CMK (cell line): ENCODE results near the gene C9orf43.
"Not testable (repeated sequence)": the region's sequence is repeated elsewhere in the genome, so short reads cannot be mapped to it uniquely, and the experiment has no call there.

Source experiments
- DNase-seq: peaks from one replicate; pipeline ENCODE4 v3.0.0-alpha.2; 2010; ENCODE audit warnings: low read depth

Gene C9orf43

GRCh38 chr9:113410207-113410864 lies at the start of gene C9orf43, which contains the start of gene POLE3:
TSS of gene C9orf43 (plus strand) at chr9:113410747. CDS start at chr9:113413494, 2,747 bp downstream.
TSS of gene POLE3 (minus strand) at chr9:113410675. CDS start at chr9:113410293, 382 bp downstream.
- peak; percentile 88 for DNase-seq

GRCh38 chr9:113361304-113362018 lies 49.1 kb upstream of the C9orf43 start:
- no peak for DNase-seq

GRCh38 chr9:113363336-113363735 lies 47.2 kb upstream of the C9orf43 start:
- DNase-seq = no peak

GRCh38 chr9:113364951-113365350 lies 45.6 kb upstream of the C9orf43 start:
- no peak for DNase-seq

- not testable (repeated sequence) for DNase-seq
These were observed 44.9 kb upstream of the C9orf43 start for GRCh38 chr9:113365652-113366051.

GRCh38 chr9:113368348-113368981 lies 42.1 kb upstream of the C9orf43 start:
- DNase-seq = no peak

GRCh38 chr9:113368982-113369854 lies 41.3 kb upstream of the C9orf43 start:
- DNase-seq = no peak

- no peak for DNase-seq
These were observed 40.7 kb upstream of the C9orf43 start for GRCh38 chr9:113369855-113370140.

GRCh38 chr9:113370806-113371325 lies 39.7 kb upstream of the C9orf43 start:
- DNase-seq = no peak

GRCh38 chr9:113372059-113372458 lies 38.5 kb upstream of the C9orf43 start:
- no peak for DNase-seq

GRCh38 chr9:113373256-113373655 lies 37.3 kb upstream of the C9orf43 start:
- DNase-seq = no peak

- DNase-seq = no peak
These were observed 36.7 kb upstream of the C9orf43 start for GRCh38 chr9:113373676-113374392.

GRCh38 chr9:113375057-113376023 lies 35.2 kb upstream of the C9orf43 start:
- no peak for DNase-seq

- peak; percentile 67 for DNase-seq
These were observed 33.6 kb upstream of the C9orf43 start, which contains the start of gene HDHD3 for GRCh38 chr9:113376634-113377567. TSS of gene HDHD3 (minus strand) at chr9:113376986. CDS start at chr9:113374354, 2,632 bp downstream.

- DNase-seq = not testable (repeated sequence)
These were observed 31.3 kb upstream of the C9orf43 start for GRCh38 chr9:113379094-113379828.

- not testable (repeated sequence) for DNase-seq
These were observed 30.7 kb upstream of the C9orf43 start for GRCh38 chr9:113379829-113380210.

GRCh38 chr9:113380869-113381378 lies 29.6 kb upstream of the C9orf43 start:
- no peak for DNase-seq

GRCh38 chr9:113381441-113381840 lies 29.1 kb upstream of the C9orf43 start:
- DNase-seq = not testable (repeated sequence)
